GM18519 (cell line): ENCODE results near the gene TRIM29.
"Not testable (repeated sequence)": the region's sequence is repeated elsewhere in the genome, so short reads cannot be mapped to it uniquely, and the experiment has no call there.

ENCODE experiments used
- ATAC-seq: cut with Tn5 transposase; IDR thresholded peaks from one replicate; pipeline ENCODE4 v1.9.1; 2021; ENCODE audit warnings: mild to moderate bottlenecking, moderate library complexity; ENCODE audit not compliant: unreplicated experiment, low FRiP score

TRIM29 gene

GRCh38 chr11:120172054-120172911, 34.4 kb upstream of the TRIM29 start:
- ATAC-seq: no peak

DNA sequence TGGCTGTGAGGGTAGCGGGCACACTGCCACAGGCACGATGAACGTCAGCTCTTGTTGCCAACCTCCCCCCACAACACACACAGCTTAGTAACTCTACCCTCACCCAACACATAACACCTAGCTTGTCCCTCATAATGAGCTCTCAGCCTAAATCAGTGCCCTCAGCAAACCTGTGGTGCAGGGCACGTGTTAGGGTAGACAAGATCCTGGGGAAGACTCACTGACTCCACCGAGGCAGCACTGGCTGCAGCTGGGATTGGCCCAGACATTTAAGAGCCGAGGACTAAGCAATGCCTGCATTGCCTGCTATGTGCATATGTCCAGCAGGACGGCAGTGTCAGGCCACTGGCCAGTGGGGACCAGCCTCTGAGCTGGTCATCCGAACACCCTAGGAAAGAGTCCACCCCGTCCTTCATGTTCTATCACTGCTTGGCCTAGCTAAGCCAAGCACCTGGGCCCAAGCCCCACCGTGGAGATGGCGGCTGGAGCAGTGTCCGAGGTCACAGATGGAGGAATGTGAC, 32.9 kb upstream of the TRIM29 start:
- no peak for ATAC-seq

GRCh38 chr11:120169981-120170698, 32.2 kb upstream of the TRIM29 start:
- ATAC-seq: no peak

DNA sequence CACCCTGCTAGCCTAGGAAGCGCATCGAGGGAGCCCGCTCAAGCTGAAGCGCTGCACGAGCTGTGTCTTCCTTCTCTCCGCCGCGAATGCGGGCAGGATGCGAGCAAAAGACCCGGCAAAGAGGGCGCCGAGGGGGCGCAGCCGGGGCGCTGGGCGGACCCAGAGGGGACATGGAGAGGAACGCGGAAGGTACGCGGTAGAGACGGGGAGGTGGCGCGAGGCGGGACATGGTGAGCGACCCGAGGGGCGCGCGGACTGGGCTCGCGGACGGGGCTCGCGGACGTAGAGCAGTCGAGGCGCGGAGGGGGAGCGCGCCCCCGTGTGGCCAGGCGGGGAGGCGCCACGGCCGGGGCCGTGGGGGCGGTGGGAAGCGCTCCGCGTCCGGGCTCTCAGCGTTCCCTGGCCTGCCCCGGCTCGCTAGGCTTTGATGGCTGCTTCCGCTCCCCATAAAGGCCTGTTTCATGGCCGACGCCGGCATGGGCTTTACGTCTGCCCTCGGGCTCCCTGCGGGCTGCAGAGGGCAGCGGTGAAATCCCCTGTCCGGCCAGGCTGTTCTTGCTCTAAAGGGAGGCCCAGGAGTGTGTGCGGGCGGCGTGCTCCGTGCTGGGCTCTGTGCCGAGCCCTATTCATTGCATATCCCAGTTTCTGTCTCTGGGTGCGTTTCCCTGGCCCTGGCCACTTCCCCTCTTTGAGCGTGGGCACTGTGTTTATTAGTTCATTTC, 31.2 kb upstream of the TRIM29 start:
- ATAC-seq: no peak

DNA sequence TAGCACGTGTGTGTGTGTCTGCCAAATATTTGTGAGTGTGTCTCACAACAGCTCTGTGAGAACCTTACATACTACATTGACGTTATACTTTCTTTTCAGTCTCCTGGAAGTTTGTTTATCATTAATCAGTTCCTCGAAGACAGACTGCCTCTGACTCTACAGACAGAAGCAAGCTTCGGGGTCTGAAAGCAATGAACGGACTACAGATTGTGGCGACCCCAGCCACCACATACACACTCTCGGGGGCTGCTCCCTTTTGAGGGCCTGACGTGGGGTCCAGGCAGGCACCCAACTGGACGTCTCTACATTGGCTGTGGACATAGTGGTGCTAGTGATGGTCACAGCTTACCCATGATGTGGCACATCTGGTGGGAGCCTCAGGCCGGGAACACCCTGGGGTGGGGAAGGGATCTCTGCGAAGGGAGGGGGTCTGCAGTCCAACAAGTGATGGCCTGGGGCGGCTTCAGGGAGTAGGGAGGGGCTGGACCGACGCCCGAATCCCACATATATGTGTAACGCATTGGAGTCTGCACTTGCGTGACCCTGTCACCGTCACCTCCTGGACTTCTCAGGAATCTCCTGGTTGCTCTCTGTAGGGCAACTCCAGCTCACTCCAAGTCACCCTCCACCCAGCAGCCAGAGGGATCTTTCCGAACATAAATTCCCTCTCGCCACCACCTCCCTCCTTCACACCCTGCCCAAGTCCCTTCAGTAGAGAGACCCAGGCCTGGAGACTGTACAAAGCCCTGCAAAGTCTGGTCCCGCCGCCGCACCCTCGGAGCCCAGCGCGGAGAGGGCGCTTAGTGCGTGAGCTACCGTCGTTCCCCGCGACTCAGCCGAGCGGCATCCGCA, 30.4 kb upstream of the TRIM29 start:
- no peak for ATAC-seq

DNA sequence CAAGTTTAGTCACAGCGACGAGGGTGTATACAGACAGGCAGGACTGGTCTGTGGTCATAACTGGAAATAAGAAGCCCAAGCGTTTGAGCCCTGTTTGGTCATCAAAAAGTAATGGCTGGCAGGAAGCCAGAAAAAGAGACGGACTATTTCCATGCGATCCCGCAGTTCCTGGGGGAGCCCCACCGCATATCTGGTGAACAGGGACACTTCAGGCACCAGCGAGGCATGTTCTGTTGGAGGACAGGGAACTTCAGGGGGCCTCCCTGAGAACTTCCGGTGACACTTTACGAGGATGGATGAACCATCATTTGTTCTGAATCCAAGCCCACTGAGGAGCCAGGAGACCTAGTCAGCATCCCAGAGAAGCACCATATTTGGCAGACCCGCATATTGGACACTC, 29.7 kb upstream of the TRIM29 start:
- no peak for ATAC-seq

DNA sequence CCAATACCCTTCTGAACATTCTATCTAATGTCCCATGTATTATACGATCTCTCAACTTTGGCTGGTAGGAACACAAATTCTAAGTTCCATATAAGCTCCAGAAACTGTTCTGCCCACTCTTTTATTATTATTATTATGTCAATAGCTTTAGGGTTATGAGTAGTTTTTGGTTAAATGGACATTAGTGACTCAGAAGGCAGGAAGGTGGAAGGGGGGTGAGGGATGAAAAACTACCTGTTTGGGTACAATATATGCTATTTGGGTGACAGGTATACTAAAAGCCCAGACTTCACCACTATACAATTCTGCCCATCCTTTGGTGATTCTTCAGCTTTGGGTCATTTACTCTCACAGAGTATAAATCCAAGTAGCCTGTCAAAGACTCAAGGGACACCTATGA, 22.5 kb upstream of the TRIM29 start:
- ATAC-seq: no peak

DNA sequence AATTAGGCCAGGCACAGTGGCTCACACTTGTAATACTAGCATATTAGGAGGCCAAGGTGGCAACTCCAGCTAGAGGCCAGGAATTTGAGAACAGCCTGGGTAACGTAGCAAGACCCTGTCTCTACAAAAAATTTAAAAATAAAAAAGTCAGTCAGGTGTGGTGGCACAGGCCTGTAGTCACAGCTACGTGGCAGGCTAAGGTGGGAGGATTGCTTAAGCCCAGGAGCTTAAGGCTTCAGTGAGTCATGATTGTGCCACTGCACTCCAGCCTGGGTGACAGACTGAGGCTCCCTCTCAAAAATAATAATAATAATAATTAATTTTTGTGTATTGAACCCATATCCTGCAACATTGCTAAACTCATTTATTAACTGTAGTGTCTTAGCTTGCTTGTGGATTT, 15.3 kb upstream of the TRIM29 start:
- no peak for ATAC-seq

GRCh38 chr11:120151536-120151935, 13.6 kb upstream of the TRIM29 start:
- no peak for ATAC-seq

- ATAC-seq: no peak
Observed at GRCh38 chr11:120149246-120149645, 11.3 kb upstream of the TRIM29 start.

DNA sequence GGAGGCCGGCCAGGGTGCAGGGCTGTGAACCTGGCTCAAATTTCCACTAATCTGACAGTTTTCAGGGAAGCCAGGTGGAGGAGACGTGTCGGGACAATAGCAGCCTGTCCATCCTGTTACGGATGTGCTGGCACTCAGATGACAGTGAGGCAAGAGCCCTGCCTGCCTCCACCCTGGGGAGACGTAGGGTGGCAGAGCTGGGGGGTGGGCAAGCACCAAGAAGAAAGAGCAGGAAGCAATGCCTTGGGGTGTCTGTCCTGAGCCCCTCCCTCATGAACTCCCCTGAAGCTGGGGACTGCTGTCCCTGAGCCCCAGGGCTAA, 10.0 kb upstream of the TRIM29 start:
- no peak for ATAC-seq

DNA sequence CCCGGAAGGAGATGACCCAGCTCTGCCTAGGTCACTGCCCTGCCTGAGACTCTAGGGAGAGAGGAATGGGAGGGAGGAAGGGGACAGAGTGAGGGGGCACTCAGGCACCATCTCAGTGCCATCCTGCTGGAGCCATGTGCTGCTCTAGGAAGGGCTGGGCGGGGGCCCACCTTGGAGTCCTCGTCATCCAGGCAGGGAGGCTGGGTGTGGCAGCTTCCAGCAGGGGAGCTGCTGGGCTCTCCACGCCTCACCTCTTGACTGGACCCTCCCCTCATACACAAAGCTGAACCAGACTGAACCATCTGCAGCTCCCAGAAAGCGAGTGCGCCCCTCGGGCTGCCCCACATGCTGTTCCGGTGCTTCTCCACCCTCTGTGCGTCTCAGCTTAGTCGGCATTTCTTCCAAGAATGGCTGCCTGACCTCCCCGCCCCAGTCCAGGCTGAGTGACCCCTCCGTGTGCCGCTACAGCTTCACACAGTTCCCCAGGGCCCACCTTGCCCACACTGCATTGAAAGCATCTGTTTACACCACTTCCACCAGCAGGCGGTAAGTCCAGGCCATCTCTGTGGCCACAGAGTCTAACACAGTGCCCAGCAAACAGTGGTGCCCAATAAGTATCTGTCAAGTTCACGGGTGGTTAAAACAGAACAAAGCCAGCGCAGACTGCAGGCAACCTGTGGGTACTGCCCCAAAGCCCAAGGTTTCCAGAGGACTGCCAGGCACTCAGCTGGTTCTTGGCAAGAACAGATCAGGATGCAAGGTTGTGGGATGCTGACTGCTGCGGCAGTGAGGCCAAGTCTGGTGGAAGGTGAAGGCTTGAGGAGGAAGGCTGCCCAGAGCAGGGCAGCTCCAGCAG, 9.4 kb upstream of the TRIM29 start:
- ATAC-seq: no peak

DNA sequence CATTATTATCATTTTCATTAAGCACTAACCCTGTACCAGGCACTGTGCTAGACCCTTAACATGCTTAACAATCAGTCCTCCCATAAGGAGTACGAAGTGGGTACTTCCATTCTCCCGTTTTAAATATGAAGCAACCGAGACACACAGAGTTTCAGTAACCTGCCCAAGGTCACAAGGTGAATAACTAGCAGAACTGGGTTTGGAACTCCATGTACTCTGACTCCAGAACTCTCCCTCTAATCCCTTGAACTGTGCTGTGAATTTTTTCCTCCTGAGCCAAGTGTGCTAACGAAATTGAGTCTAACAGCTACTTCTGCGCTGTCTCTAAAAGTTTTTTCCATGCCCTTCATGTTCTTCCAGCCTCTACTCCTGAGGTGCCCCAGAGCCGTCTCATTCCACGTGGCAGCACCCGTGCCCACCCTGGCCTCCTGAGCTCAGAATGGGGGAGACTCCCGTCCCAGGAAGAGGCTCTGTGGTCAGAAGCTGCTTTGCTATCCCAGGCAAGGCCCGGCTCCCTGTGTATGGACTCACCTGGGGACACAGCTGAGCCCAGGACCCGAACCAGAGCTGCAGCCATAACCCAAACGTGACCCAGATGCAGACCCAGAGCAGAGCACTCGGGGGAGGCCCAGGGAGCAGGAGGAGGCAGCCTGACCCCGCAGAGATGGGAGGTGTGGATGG, 8.6 kb upstream of the TRIM29 start:
- no peak for ATAC-seq

DNA sequence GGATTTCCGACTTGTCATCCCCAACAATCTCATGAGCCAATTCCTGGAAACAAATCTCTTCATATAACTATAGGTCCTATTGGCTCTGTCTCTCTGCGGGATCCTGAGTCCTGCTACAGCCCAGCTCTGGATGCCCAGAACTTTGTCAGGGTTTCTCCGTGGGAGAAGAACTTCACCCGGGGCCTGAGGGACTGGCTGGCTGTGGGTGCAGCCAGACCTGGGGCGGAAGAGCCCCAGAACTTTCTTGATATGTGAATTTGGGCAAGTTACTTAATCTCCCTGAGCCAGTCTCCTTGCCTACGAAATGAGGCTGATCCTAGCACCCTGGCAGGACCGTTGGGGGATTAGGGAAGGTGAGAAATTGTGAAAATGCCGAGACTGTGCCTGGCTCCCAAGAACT, 6.6 kb upstream of the TRIM29 start:
- ATAC-seq: no peak

DNA sequence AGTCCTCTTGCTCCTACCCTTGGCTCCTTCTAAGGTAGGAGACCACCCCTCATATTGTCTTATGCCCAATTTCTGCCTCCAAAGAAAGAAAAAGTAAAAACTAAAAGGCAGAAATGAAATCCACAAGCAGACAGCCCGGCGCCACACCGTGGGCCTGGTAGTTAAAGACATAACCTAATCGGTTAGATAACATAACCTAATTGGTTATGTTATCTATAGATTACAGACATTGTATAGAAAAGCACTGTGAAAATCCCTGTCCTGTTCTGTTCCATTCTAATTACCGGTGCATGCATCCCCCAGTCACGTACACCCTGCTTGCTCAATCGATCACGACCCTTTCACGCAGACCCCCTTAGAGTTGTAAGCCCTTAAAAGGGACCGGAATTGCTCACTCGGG, 5.6 kb upstream of the TRIM29 start:
- ATAC-seq: not testable (repeated sequence)

- no peak for ATAC-seq
Observed at GRCh38 chr11:120142441-120143100, 4.7 kb upstream of the TRIM29 start.

DNA sequence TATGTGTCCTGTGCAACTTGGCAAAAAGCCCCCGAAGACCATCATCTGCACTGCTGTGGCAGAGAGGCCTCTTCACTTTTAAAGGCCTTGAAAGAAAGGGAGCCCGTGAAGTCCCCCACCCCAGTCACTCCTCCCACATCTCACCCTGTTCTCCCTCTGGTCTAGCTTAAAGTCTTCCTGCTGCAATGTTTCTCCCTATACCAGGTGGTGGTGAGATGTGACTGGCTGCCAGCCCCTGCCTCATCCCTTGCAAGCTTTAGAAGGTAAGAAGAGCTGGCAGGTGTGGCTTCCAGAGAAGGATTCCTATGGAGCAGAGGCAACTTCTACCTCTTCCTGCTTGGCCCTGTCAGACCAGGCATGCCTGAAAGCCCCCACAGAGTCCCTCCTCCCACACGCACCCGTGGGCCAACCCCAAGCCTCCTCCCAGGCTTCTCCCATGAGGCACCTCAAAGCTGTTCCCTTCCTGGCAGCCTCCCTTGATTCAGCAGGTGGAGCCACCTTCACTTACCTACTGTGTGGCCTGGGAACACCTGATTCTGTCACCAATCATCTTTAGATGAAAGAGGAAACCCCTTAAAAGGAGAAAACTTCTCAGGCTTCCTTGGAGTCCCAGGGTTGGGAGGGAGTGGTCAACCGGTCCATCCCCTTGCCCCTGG, 4.0 kb upstream of the TRIM29 start:
- no peak for ATAC-seq
